Measurements from ENCODE around the gene PKDCC. TPM values are rescaled to one million over a fixed set of nuclear protein-coding genes. Genes with fewer than 3 reads are reported as not detected.

Gene PKDCC
- total RNA-seq, 1 donor from 2014 or later, result 81.9 TPM

DNA sequence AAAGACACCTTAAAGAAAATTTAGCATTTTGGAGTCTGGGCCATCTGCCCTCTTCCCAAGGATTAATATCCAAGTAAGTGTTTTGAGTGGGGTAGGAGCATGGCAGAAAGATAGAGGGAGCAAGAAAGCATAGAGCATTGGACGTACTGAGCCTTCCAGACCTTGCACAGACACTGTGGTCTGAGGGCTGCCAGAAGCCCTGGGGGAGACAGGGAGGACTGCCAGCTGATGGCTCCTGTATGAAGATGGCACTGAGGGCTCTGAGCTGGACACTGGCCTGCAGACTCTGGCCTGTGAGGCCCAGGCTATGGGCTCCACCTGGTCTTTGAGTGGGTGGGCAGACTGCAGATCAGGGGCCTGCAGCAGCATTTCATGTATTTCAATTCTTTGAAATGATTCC is 2.9 kb upstream of the PKDCC start:
- Mint-ChIP-seq H3K4me1 (peaks cover 60% of the 10 kb centered on the region), H3K4me3 (peak overlapping the region; percentile 96), H3K36me3 (ENCODE audit: low read depth) (no peaks in the 10 kb centered on the region), H3K27me3 (ENCODE audit: low read depth) (peaks cover 3% of the 10 kb centered on the region), H3K9me3 (no peaks in the 10 kb centered on the region), H3K27ac (ENCODE audit: unreplicated experiment) (no peak overlapping the region)
- no peak for DNase-seq (ENCODE audit: low read depth, low spot score)
- TF ChIP-seq, protein P1, sequence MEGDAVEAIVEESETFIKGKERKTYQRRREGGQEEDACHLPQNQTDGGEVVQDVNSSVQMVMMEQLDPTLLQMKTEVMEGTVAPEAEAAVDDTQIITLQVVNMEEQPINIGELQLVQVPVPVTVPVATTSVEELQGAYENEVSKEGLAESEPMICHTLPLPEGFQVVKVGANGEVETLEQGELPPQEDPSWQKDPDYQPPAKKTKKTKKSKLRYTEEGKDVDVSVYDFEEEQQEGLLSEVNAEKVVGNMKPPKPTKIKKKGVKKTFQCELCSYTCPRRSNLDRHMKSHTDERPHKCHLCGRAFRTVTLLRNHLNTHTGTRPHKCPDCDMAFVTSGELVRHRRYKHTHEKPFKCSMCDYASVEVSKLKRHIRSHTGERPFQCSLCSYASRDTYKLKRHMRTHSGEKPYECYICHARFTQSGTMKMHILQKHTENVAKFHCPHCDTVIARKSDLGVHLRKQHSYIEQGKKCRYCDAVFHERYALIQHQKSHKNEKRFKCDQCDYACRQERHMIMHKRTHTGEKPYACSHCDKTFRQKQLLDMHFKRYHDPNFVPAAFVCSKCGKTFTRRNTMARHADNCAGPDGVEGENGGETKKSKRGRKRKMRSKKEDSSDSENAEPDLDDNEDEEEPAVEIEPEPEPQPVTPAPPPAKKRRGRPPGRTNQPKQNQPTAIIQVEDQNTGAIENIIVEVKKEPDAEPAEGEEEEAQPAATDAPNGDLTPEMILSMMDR (conservative IDR thresholded peaks at IDR 0.05), result no peak

DNA sequence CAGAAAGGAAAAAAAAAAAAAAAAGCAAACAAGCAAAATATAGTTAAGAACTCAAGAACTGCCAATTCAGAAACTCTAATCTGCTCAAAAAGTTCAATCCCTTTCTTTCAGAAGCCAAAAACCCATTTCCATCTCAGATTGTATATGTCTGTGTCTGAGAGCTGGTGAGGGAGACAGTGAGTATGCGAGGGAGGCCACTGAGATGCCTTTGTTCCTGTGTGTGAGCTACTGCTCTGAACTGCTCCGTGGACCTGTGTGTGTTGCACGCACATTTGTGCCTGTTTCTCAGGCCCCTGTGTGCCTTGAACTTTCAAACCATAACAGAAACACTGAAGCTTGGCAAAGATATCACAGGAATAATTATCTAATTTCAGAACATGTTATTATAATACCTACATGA is 2.5 kb upstream of the PKDCC start:
- H3K27me3 Mint-ChIP-seq (ENCODE audit: low read depth), result peaks cover 4% of the 10 kb centered on the region

DNA sequence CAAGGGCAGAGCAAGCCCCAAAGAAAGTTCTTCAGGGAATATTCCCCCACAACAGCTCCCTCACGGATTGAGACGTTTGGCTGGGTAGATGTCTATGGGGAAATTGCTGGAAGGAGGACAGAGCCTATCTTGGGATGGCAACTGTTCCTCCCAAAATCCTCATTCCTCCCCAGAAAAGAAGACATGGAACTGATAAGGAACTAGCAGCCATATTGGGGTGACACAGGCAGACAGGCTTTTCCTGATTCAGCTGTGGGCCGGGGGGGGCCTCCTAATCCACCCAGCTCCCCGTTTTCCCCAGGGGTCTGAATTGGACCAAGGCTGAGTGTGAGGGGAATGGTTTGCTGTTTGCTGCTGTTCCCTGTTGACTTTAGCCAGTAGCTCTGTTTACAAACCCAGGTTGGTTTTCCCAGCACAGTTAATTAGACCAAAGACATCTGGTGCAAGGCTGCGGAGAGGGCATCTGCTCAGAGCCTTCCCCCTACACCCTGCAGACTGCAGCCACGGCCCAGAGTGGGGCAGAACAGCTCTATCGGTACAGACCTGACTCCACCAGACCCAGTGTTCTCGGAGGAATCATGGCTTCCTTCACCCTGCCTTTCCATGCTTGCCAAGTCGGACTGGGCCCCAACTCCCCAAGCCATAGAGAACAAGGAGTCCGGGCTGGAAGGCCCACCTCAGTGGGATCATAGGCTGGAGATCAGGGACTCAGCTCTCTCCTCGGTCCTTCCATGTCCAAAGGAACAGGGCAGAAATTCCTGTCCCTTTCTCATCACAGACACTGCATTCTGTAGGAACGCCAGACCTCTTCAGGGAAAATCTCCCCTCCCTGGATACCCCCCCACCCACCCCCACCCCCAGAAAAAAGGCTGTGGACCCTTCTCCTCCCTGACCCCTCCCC is 1.7 kb upstream of the PKDCC start:
- DNase-seq (ENCODE audit: low read depth, low spot score), result no peak
- Mint-ChIP-seq H3K9me3 (no peaks in the 10 kb centered on the region), H3K36me3 (ENCODE audit: low read depth) (no peaks in the 10 kb centered on the region), H3K27ac (ENCODE audit: unreplicated experiment) (peak overlapping the region; percentile 12), H3K27me3 (ENCODE audit: low read depth) (peaks cover 5% of the 10 kb centered on the region), H3K4me3 (peak overlapping the region; percentile 96), H3K4me1 (peaks cover 72% of the 10 kb centered on the region)
- TF ChIP-seq, protein P1 (conservative IDR thresholded peaks at IDR 0.05), result no peak

More for the DNA sequence above, 2.5 kb upstream of the PKDCC start:
- Mint-ChIP-seq H3K9me3 (no peaks in the 10 kb centered on the region), H3K4me1 (peaks cover 64% of the 10 kb centered on the region), H3K27ac (ENCODE audit: unreplicated experiment) (no peak overlapping the region), H3K4me3 (peak overlapping the region; percentile 96), H3K36me3 (ENCODE audit: low read depth) (no peaks in the 10 kb centered on the region)
- DNase-seq (ENCODE audit: low read depth, low spot score), result no peak
- TF ChIP-seq, protein P1 (conservative IDR thresholded peaks at IDR 0.05), result no peak

DNA sequence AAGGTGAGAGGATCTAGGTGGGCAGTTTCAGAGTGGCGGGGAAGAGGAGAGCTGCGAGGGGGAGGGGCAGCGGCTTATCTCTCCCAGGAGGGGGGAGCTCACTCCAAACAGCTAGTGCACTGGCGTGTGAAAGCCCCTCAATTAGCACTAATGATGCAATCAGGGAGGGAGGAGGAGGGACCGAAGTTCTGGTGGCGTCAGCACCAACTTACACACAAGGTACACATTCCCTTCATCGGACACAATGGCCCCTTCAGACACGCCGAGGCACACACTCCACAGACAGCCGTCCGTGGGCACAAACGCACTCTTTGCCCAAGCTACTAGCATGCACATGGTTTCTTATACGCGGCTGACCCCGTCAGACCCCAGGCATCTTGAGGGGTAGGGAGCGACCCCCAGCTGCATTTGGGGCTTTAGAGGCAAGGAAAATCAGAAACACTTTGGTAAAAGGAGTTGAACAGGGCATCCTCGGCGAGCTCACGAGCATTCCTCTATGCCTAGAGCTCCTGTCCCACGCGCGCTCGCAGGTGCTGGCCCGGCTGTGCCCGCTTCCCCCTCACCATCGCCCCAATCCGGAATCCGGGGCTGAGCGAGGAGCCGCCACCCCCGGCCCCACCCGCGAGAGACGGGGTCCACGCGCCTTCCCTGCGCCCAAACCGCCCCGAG is 868 bp upstream of the PKDCC start:
- DNase-seq (ENCODE audit: low read depth, low spot score), result no peak
- TF ChIP-seq, protein P1 (conservative IDR thresholded peaks at IDR 0.05), result no peak
- peak overlapping the region; percentile 96 for H3K4me3 Mint-ChIP-seq
- peaks cover 7% of the 10 kb centered on the region for H3K27me3 Mint-ChIP-seq (ENCODE audit: low read depth)
- H3K36me3 Mint-ChIP-seq (ENCODE audit: low read depth), result no peaks in the 10 kb centered on the region
- no peaks in the 10 kb centered on the region for H3K9me3 Mint-ChIP-seq
- H3K27ac Mint-ChIP-seq (ENCODE audit: unreplicated experiment), result peak overlapping the region; percentile 95
- peaks cover 74% of the 10 kb centered on the region for H3K4me1 Mint-ChIP-seq

DNA sequence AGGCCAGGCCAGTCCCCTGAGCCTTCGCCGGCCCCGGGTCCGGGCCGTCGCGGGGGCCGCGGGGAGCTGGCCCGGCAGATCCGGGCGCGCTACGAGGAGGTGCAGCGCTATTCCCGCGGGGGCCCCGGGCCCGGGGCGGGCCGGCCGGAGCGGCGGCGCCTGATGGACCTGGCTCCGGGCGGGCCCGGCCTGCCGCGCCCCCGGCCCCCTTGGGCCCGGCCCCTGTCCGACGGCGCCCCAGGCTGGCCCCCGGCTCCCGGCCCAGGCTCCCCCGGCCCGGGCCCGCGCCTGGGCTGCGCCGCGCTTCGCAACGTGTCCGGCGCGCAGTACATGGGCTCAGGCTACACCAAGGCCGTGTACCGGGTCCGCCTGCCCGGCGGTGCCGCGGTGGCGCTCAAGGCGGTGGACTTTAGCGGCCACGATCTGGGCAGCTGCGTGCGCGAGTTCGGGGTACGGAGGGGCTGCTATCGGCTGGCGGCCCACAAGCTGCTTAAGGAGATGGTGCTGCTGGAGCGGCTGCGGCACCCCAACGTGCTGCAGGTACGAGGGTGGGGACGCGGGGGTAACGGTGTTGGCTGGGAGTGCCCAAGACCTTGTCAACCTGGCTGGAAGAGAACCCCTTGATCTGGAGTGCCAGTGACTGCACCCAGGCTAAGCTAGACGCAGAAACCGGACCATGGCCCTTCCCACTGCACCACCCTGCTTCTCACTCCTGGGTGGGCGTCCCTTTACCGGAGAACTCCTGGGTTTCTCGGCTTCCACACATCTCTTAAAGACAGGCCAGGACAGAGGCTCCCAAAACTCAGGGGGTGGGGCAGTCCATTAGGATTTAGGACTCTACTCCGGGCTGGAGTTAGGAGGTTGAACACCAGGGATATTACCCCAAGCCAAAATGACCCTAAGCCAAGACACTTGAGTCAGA is 739 bp downstream of the PKDCC start:
- H3K27me3 Mint-ChIP-seq (ENCODE audit: low read depth), result peaks cover 11% of the 10 kb centered on the region
- H3K4me3 Mint-ChIP-seq, result peak overlapping the region; percentile 96
- H3K36me3 Mint-ChIP-seq (ENCODE audit: low read depth), result no peaks in the 10 kb centered on the region
- peak overlapping the region; percentile 19 for H3K27ac Mint-ChIP-seq (ENCODE audit: unreplicated experiment)
- peaks cover 78% of the 10 kb centered on the region for H3K4me1 Mint-ChIP-seq
- DNase-seq (ENCODE audit: low read depth, low spot score), result no peak
- no peaks in the 10 kb centered on the region for H3K9me3 Mint-ChIP-seq
- TF ChIP-seq, protein P1 (conservative IDR thresholded peaks at IDR 0.05), result no peak
